ENCODE results near the gene BCAS3.
A peak's percentile ranks its signal among the peaks of the same experiment; 100 is the strongest.
"Not testable (repeated sequence)": the region's sequence is repeated elsewhere in the genome, so short reads cannot be mapped to it uniquely, and the experiment has no call there.

Gene BCAS3

DNA sequence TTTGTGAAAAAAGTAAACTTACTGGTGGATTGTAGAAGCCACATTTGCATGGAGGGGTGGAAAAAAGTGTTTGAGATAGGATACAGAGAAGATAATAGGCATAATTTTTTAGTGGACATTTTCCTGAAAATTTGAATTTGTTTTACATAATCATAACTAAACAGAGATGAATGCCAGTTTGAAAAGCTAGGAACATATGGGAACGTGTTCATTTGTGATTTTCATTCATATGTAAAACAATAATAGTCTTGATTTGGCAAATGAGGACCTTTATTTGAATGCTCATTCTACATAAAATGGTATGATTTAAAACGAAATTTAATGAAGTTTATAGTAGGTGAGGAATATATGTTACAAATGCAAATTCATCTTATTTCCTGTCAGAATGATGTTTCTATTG is 263.9 kb downstream of the BCAS3 start:
- DNase-seq, result no peak

DNA sequence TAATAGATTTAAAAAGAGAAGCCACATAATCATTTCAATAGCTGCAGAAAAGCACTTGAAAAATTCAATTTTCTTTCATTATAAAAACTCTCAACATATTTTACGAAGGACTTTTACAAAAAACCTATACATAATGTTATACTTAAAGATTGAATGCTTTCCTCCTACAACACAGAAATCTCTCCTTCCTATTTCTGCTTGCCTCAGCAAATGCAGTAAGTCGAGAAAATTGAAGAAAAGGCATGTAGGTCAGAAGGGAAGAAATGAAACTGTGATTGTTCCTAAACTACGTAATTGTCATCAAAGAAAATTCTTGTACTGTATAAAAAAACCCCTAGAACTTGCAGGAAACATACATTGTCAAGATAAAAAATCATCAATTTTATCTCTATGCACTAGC is 267.1 kb downstream of the BCAS3 start:
- no peak for DNase-seq

DNA sequence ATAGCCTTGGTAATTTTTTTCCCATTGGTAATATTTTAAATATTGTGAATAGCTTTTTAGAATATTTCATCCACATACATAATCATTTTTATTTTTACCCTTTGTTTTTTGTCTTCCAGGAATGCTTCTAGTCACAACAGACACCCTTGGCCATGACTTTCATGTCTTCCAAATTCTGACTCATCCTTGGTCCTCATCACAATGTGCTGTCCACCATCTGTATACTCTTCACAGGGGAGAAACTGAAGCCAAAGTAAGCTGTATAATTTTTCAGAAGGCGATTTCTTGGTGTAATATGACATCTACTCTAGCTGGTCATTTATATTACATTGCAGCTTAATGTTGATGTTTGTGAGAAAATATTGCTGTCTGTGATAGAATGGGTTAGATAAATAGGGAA is 269.4 kb downstream of the BCAS3 start:
- DNase-seq, result no peak

DNA sequence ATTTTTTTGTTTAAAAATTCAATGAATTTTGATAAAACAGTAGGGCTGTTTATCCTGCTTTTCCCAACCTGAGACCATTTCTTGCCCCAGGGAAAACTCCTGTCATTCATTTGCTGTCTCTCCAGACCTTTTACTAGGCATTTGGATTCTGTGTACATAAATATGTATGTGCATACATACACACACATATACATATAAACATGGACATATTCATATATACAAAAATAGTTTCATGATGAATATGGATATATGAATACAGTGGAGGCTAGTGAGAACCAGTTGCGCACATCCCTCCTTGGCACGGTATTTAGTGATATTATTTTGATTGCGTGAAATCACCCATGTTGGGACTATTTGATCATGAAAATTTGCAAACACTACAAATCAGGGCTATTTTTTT is 269.9 kb downstream of the BCAS3 start:
- DNase-seq, result no peak

DNA sequence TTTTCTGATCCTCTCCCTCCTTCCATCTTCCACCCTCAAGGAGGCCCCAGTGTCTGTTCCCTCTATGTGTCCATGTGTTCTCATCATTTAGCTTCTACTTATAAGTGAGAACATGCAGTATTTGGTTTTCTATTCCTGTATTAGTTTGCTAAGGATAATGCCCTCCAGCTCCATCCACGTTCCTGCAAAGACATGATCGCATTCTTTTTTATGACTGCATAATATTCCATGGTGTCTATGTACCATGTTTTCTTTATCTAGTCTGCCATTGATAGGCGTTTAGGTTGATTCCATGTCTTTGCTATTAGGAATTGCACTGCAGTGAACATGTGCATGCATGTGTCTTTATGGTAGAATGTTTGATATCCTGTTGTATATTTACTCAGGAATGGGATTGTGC is 275.1 kb downstream of the BCAS3 start:
- no peak for DNase-seq

DNA sequence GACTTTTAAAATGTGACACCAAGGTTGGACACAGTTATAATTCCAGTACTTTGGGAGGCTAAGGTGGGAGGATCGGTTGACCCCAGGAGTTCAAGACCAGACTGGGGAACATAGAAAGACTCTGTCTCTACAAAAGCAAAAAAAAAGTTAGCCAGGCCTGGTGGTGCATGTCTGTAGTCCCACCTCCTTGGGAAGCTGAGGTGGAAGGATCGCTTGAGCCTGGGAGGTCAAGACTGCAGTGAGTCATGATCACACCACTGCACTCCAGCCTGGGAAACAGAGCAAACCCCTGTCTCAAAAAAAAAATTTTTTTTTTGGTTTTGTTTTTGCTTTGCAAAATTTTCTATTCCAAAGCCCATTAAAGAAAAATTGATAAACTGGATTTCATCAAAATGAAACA is 281.4 kb downstream of the BCAS3 start:
- no peak for DNase-seq

DNA sequence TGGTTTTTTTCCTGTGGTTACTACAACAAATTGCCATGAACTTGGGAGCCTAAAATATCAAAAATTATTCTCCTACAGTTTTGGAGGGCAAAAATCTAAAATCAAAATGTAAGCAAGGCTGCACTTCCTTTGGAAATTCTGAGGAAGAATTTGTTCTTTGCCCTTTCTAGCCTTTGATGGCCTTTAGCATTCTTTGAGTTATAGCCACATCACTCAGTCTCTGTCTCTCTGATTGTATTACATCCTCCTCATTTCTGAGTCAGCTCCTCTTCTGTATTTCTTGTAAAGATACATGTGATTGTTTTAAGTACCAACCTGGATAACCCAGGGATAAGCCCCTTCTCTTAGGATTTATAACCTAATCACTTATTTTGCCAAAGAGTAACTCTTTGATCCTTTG is 282.0 kb downstream of the BCAS3 start:
- DNase-seq, result no peak

DNA sequence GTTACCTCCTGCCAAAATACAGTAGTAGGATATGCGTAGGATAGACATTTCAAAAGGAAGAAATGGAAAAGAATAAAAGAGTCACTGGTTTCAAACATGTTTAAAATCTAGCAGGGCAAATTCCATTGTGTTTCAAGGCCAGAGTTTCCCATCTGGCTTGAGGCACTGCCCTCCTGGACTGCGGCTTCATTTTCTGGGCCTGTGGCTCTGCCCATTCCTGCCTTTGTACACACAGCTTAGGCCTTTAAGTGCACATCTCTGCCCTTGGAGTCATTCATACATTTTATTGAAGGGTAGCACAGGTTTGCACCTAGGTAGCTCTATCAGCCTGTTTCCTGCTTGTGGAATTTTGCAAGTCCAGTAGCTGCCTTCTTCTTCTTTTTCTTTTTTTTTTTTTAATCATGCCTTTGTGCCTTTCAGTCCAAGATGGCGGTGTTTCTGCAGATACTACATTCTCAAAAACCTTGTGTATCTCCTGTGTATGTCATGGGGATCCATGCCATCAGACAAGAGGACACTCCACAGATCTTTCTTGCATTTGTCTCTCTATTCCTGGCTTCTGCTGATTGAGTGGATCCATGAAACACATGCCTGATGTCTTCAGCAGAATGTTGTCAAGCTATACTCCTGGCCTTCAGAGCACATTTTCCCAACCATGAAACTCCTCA is 282.9 kb downstream of the BCAS3 start:
- no peak for DNase-seq

DNA sequence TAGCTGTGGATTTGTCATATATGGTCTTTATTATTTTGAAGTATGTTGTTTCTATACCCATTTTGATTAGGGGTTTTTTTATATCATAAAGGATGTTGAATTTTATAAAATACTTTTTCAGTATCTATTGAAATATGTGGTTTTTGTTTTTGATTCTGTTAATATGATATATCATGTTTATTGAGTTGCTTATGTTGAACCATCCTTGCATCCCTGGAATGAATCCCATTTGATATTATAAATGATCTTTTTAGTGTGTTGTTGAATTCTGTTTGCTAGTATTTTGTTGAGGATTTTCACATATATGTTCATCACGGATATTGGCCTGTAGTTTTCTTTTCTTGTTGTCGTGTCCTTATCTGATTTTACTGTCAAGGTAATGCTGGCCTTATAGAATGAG is 286.5 kb downstream of the BCAS3 start:
- DNase-seq, result no peak

DNA sequence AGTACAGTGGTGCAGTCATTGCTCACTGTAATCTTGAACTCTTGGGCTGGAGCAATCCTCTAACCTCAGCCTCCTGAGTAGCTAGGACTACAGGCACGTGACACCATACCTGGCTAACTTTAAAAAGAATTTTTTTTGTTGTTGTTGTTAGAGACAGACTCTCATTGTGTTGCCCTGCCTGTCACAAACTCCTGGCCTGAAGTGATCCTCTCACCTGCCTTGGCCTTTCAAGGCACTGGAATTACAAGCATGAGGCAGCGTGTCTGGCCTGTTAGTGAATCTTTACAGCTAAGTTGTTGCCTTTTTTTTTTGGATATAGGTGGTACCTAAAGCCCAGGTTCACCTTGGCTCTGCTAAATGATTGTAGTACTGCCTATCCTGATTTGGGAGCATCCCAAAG is 290.6 kb downstream of the BCAS3 start:
- no peak for DNase-seq

DNA sequence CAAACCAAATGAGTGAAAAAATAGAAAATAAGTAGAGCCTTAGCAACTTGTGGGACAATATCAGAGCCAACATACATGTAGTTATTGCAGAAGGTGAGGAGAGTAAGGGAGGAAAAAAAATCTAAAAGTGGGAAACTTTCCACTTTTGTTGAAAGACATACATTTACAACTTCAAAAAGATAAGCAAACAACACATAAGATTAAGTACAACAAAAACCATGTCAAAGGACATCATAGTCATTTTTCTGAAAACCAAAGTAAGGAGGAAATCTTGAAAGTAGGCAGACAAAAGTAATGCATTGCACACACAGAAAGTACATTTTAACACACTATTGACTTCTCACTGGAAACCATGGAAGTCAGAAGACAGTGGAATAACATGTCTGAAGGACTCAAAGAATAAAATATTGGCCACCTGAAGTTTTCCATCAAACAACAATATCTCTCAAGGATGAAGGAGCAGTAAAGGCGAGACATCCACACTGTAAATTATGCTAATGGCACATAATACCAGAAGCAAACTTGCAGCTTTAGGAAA is 291.9 kb downstream of the BCAS3 start:
- DNase-seq, result no peak

DNA sequence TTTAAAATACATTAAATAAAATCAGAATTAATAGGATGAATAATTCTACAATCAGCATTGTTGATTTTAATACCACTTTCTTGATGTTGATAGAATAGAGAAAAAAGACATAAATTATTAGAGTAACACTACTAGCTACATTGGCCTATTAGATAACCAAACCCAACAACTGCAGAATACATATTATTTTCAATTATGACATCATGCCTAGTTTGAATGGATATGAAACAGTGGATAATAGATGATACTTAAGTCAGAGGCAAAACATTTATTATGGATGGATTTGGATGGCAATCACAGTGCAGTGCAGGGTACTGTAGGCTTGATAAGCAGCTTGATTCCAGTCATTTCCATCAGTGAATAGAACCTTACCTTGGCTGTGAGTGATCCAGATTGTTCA is 293.1 kb downstream of the BCAS3 start:
- no peak for DNase-seq

DNA sequence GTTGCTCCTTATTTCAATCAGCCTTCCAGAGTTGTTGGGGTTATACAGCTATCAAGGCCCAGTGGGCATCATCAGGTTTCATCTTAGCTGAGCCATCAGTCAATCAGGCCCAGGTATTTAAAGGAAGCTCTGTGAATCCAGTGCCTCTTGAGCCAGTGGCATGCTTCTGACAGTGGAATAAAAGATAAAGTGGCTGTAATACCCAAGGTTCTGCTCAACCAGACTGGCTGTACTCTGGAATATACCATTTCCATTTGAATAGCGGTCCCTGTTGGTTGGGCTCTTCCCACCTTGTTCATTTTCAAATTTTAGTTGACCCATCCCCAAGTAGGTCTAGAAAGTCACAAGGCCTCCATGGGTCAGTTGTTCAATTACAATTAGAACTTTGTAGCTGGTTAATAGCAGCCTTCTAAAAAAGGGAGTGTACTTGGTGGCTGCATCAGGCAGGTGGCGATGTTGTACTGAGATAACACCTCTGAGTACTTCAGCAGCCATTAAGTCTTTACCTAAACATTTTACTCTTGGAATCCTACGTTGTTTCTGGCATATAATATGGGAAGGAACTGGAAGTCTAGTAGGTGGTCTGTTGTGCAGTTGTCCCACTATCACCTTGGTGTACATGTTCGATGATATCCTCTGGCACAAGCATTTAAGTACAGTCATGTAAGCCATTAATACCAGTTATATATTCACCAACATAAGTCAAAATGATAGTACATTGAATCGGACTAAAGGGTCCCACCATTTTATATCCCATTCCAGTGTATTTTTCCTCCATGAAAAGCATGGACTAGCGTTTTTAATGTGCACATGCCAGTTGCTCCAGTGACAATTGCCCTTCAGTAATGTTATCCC is 294.1 kb downstream of the BCAS3 start:
- peak; percentile 54 for DNase-seq

DNA sequence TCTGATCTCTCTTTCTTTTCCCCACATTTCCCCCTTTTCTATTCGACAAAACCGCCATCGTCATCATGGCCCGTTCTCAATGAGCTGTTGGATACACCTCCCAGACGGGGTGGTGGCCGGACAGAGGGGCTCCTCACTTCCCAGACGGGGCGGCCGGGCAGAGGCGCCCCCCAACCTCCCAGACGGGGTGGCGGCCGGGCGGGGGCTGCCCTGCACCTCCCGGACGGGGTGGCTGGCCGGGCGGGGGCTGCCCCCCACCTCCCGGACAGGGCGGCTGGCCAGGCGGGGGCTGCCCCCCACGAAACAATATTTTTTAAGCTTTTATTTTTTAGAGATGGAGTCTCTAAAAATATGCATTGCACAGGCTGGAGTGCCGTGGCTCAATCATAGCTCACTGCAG is 299.2 kb downstream of the BCAS3 start:
- DNase-seq, result not testable (repeated sequence)

DNA sequence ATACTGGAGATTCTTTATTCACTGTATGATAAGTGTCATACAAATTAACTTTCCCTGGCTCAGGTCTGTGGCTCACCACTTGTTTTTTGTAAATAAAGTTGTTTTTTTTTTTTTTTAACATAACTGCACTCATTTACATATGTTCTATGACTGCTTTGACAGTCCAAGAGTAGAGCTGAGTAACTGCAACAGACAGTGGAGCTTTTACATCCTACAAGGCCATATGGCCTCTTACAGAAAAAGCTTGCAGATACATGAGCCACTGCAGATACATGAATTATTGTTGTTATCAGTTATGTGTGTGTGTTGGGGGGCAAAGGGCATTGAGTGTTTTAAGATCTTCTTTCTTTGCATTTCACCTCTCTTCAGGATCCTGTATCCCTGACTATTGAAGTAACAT is 311.7 kb downstream of the BCAS3 start:
- no peak for DNase-seq

DNA sequence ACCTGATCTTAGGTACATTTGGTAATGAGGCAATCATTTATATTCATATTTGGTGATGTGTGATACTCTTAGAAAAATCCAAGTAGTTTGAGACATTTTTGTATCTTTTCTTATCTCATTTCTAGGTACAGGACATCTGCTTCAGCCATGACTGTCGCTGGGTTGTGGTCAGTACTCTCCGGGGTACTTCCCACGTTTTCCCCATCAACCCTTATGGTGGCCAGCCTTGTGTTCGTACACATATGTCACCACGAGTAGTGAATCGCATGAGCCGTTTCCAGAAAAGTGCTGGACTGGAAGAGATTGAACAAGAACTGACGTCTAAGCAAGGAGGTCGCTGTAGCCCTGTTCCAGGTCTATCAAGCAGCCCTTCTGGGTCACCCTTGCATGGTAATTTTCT is 312.2 kb downstream of the BCAS3 start:
- no peak for DNase-seq

DNA sequence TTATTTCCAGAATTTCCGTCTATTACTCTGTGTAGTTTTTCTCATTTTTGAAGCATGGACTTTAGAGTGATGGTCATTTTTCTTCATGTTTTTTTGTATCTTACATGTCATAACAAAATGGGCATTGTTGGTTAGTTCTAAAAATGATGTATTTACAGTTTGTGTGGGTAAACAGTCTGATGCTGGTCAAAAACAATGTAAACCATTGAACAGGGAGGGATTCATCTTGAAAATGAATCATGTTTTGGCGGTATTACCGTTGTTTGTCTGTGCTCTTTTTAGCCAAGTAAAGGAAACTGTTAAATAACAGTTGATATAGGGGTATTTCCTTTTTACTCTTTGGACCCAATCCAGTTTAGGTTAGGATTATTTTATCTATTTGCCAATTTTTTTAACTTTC is 315.8 kb downstream of the BCAS3 start:
- DNase-seq, result no peak

DNA sequence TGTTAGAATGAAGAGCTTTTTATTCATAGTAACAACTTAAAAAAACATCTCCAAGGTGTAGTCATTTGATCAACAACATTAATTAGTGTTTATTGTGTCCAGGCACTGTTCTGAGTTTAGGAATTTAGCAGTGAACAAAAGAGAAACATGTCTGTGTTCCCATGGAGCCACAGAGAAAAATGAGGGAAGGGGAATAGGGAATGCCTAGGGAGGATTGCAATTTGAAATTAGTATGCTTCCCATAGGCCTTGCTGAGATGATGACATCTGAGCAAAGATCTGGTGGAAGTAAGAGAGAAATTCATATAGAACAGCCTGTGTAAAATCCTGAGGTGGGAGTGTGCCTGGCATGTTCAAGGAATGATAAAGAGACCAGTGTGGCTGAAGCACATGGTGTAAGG is 318.0 kb downstream of the BCAS3 start:
- DNase-seq, result no peak

DNA sequence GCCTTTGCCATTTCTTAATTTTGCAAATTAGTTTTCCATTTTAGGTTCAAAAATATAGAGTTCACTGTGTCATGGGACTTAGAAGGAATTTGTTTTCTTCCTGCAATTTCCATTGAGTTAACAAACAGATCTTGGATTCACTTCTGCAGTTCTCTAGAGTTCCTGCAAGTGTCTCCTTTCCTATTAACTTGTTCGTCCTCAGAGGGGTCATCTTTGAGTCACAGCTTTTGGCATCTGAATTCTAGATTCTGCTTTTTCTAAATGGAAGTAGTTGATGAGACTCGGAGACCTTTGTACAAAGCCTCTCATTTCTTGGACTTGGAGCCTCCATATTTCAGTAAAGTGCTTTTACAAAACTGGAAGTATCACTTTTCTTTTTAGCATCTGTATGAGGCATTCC is 323.3 kb downstream of the BCAS3 start:
- DNase-seq, result no peak

DNA sequence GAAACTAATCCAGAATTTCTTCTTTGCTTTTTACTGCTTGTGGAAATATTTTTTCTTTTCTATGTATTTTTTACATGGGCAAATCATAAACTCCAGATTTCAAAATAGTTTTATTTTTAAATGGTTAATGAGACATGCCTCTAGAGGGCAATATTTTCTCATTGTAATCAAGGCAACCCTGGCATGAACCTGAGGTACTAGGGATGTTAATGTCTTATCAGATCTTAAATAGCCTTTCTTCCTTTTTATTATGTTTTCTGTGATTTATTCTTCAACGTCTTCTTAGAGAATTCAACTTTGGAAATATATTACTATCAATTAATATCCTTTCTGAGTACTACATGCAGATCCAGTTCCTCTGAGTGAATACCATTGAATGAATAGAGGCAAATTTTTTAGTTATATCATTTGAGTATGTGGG is 324.7 kb downstream of the BCAS3 start:
- DNase-seq, result no peak

DNA sequence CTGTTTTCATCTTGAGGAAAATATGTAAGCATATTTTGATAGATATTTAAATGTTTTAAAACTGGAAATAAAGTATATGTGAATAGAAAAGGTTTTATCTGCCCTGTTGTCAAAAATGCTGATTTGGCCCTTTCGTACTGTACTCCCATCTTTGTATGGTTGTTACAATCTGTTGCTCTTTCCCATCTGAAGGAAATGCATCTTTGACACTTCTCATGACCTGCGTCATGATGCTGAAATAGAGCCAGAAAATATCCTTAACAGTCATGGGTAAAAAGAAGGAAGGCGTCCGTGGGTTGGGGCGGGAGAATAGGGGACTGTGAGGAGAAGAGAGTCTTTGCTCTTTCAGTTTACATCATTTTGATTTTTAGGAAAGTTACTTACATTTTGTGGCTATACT is 327.7 kb downstream of the BCAS3 start:
- no peak for DNase-seq

DNA sequence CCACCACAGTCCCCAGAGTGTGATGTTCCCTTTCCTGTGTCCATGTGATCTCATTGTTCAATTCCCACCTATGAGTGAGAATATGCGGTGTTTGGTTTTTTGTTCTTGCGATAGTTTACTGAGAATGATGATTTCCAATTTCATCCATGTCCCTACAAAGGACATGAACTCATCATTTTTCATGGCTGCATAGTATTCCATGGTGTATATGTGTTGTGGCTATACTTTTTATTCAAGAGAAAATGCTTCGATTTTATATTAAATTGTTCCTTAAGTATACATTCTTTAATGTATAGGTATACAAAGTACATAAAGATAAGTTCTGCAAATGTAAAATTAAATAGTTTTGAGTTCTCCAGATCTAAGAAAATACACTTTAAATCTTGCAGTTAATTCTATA is 328.3 kb downstream of the BCAS3 start:
- DNase-seq, result not testable (repeated sequence)

DNA sequence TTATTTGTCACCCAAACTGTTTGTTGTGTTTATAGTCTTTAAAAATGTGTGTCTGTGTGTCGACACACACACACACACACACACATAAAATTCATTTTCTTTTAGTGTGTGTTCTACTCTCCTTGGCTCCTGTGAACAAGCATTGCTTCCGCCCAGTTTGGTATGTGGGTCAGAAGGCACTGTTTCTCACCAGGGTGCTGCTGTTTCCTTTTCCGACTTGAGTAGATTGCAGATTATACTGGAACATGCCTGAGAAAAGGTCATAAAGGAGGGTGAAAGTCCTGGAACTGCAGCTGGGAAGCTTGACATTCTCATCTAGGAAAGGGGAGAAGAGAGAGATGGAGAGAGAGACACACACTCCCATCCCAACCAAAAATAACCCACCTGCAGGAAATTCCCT is 330.3 kb downstream of the BCAS3 start:
- no peak for DNase-seq

DNA sequence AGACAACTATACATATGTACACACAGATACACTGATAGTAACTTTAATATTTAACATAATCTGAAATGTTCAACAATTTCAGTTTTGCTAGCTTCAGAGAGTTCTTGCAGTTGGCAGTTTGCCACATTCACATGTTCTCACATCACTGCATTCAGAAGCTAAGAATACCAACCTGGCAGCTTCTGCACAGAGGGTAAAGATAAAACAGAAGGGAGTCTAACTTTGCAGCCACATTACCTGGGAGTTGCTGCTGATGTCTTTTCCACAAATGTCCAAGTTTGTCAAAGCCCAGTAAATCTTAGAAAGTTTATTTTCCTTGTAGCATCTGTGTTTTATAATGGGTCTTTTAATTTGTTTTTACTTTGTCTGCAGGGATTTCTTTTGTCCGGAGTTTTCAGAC is 332.0 kb downstream of the BCAS3 start:
- no peak for DNase-seq

Data from activated CD8-positive, alpha-beta memory T cell treated with anti-CD3 and anti-CD28 coated beads, Interleukin-2, amount 50 U/mL, for 48 hours (primary cell).